GM21390 (cell line): Measurements from ENCODE around the gene TGOLN2.

Source experiments
- ATAC-seq: cut with Tn5 transposase; IDR thresholded peaks from one replicate; pipeline ENCODE4 v1.9.1; 2021; ENCODE audit not compliant: unreplicated experiment

Gene TGOLN2

GRCh38 chr2:85269959-85270358, 57.8 kb downstream of the TGOLN2 start:
- ATAC-seq: no peak
